Activated T-cell treated with anti-CD3 and anti-CD28 coated beads, Interleukin-2, amount 50 U/mL, for 4 hours (primary cell): ENCODE measurements around the gene MMP15. TPM values are rescaled to one million over a fixed set of nuclear protein-coding genes. Genes with fewer than 3 reads are reported as not detected.
"Not testable (repeated sequence)": the region's sequence is repeated elsewhere in the genome, so short reads cannot be mapped to it uniquely, and the experiment has no call there.

Experiments
- ATAC-seq, 2 donors: fragments of 200-7000 bp; cut with Tn5 transposase; one replicate each; pipeline ENCODE4 v1.10.0; 2021
- DNase-seq: peaks from one replicate; pipeline ENCODE4 v3.0.0-alpha.2; 2020
- H3K27me3 Mint-ChIP-seq: one replicate; pipeline ENCODE4 v1.8.0; 2021; ENCODE audit warnings: low read depth, mixed read lengths
- H3K36me3 Mint-ChIP-seq: one replicate; pipeline ENCODE4 v1.8.0; 2022; ENCODE audit warnings: mixed read lengths; ENCODE audit not compliant: insufficient read depth
- H3K4me1 Mint-ChIP-seq: one replicate; pipeline ENCODE4 v1.8.0; 2021; ENCODE audit warnings: low read depth, mixed read lengths
- H3K4me3 Mint-ChIP-seq: one replicate; pipeline ENCODE4 v1.8.0; 2021; ENCODE audit warnings: mild to moderate bottlenecking, moderate library complexity, mixed read lengths
- H3K9me3 Mint-ChIP-seq: one replicate; pipeline ENCODE4 v1.8.0; 2021; ENCODE audit warnings: mixed read lengths
- total RNA-seq, 3 donors: library from RNA; stranded (reverse); gene quantifications; one replicate each; pipeline ENCODE4 v1.2.1, GENCODE V29; 2021

Gene MMP15
- total RNA-seq, 3 donors from 2014 or later: 0.76 to 1.0 (median 0.95) TPM

- no peak for ATAC-seq
- Mint-ChIP-seq H3K9me3 (no peaks in the 10 kb centered on the region), H3K36me3 (no peaks in the 10 kb centered on the region), H3K4me1 (no peaks in the 10 kb centered on the region), H3K27me3 (peaks cover 2% of the 10 kb centered on the region), H3K4me3 (no peak overlapping the region)
- DNase-seq: no peak
Observed at GRCh38 chr16:58082381-58082780, 56.8 kb downstream of the MMP15 start.

GRCh38 chr16:58084635-58085034 is 59.1 kb downstream of the MMP15 start:
- no peaks in the 10 kb centered on the region for H3K36me3 Mint-ChIP-seq
- no peaks in the 10 kb centered on the region for H3K9me3 Mint-ChIP-seq
- peaks cover 2% of the 10 kb centered on the region for H3K27me3 Mint-ChIP-seq
- ATAC-seq (no peak), DNase-seq (no peak)
- H3K4me3 Mint-ChIP-seq: no peak overlapping the region
- no peaks in the 10 kb centered on the region for H3K4me1 Mint-ChIP-seq

GRCh38 chr16:58085171-58085570 is 59.6 kb downstream of the MMP15 start:
- Mint-ChIP-seq H3K27me3 (peaks cover 2% of the 10 kb centered on the region), H3K4me1 (no peaks in the 10 kb centered on the region), H3K4me3 (no peak overlapping the region), H3K9me3 (no peaks in the 10 kb centered on the region), H3K36me3 (no peaks in the 10 kb centered on the region)
- DNase-seq (no peak), ATAC-seq (no peak)

GRCh38 chr16:58085584-58086251 is 60.2 kb downstream of the MMP15 start:
- peaks cover 2% of the 10 kb centered on the region for H3K27me3 Mint-ChIP-seq
- no peaks in the 10 kb centered on the region for H3K9me3 Mint-ChIP-seq
- H3K4me1 Mint-ChIP-seq: no peaks in the 10 kb centered on the region
- H3K4me3 Mint-ChIP-seq: no peak overlapping the region
- ATAC-seq (no peak), DNase-seq (no peak)
- no peaks in the 10 kb centered on the region for H3K36me3 Mint-ChIP-seq

GRCh38 chr16:58086381-58087208 is 61.0 kb downstream of the MMP15 start:
- ATAC-seq (no peak), DNase-seq (no peak)
- H3K4me1 Mint-ChIP-seq: no peaks in the 10 kb centered on the region
- H3K36me3 Mint-ChIP-seq: no peaks in the 10 kb centered on the region
- H3K9me3 Mint-ChIP-seq: no peaks in the 10 kb centered on the region
- H3K27me3 Mint-ChIP-seq: peaks cover 2% of the 10 kb centered on the region
- H3K4me3 Mint-ChIP-seq: no peak overlapping the region

GRCh38 chr16:58087209-58087913 is 61.8 kb downstream of the MMP15 start:
- H3K36me3 Mint-ChIP-seq: no peaks in the 10 kb centered on the region

GRCh38 chr16:58088091-58088490 is 62.5 kb downstream of the MMP15 start:
- no peaks in the 10 kb centered on the region for H3K27me3 Mint-ChIP-seq
- H3K36me3 Mint-ChIP-seq: no peaks in the 10 kb centered on the region
- DNase-seq (no peak), ATAC-seq (no peak)
- H3K4me1 Mint-ChIP-seq: no peaks in the 10 kb centered on the region
- no peaks in the 10 kb centered on the region for H3K9me3 Mint-ChIP-seq
- H3K4me3 Mint-ChIP-seq: no peak overlapping the region

More at GRCh38 chr16:58087209-58087913, 61.8 kb downstream of the MMP15 start:
- no peak for DNase-seq
- Mint-ChIP-seq H3K9me3 (no peaks in the 10 kb centered on the region), H3K4me1 (no peaks in the 10 kb centered on the region), H3K4me3 (no peak overlapping the region), H3K27me3 (peaks cover 2% of the 10 kb centered on the region)
- no peak for ATAC-seq

GRCh38 chr16:58090396-58090795 is 64.8 kb downstream of the MMP15 start:
- H3K9me3 Mint-ChIP-seq, H3K36me3 Mint-ChIP-seq, H3K4me3 Mint-ChIP-seq, H3K4me1 Mint-ChIP-seq, DNase-seq, ATAC-seq, H3K27me3 Mint-ChIP-seq: not testable (repeated sequence)

- Mint-ChIP-seq H3K4me1 (no peaks in the 10 kb centered on the region), H3K9me3 (no peaks in the 10 kb centered on the region), H3K4me3 (no peak overlapping the region), H3K36me3 (no peaks in the 10 kb centered on the region), H3K27me3 (peaks cover 4% of the 10 kb centered on the region)
- ATAC-seq: no peak
- no peak for DNase-seq
Observed at GRCh38 chr16:58094026-58094425, 68.5 kb downstream of the MMP15 start.

- Mint-ChIP-seq H3K9me3 (no peaks in the 10 kb centered on the region), H3K4me3 (no peak overlapping the region), H3K27me3 (peaks cover 4% of the 10 kb centered on the region), H3K4me1 (no peaks in the 10 kb centered on the region), H3K36me3 (no peaks in the 10 kb centered on the region)
- DNase-seq: no peak
- ATAC-seq: no peak
Observed at GRCh38 chr16:58094791-58095574, 69.4 kb downstream of the MMP15 start.

GRCh38 chr16:58095575-58095960 is 70.0 kb downstream of the MMP15 start:
- not testable (repeated sequence) for H3K4me1 Mint-ChIP-seq, DNase-seq, H3K9me3 Mint-ChIP-seq, H3K36me3 Mint-ChIP-seq, ATAC-seq, H3K4me3 Mint-ChIP-seq, H3K27me3 Mint-ChIP-seq

- ATAC-seq (no peak), DNase-seq (no peak)
- peaks cover 4% of the 10 kb centered on the region for H3K27me3 Mint-ChIP-seq
- H3K9me3 Mint-ChIP-seq: no peaks in the 10 kb centered on the region
- H3K36me3 Mint-ChIP-seq: no peaks in the 10 kb centered on the region
- H3K4me3 Mint-ChIP-seq: no peak overlapping the region
- H3K4me1 Mint-ChIP-seq: no peaks in the 10 kb centered on the region
Observed at GRCh38 chr16:58096249-58096648, 70.7 kb downstream of the MMP15 start.
